ENCODE data around the gene TMC3. TPM values are rescaled to one million over a fixed set of nuclear protein-coding genes. Genes with fewer than 3 reads are reported as not detected.

The TMC3 gene
- total and polyA plus RNA-seq, 2 experiments from 2014 or later, result not detected

DNA sequence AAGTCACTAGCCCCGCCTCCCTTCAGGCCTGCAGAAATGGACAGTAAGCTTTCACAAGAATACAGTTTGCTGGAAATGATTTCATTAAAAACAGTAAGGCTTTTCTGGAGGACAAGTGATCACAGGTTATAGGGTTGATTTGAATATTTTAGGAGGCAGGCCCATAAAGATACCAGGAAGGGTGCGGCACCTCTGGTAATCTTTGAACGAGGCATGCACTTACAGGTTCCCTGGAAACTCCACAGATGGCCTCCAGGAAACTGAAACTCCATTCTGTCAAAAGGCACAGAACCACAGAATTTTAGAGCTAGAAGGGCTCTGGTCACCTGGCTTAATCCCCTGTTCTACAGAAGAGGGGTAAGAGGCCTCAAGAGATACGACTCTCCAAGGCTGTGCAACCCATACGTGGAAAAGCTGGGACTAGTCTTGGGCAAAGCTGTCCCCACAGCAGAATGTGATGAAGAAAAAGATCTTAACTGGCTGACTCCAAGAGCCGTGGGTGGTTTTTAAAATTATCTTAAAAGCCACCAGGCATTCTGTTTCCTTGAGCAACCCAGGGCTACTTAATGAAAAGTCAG, 51.2 kb downstream of the TMC3 start:
- Histone ChIP-seq H3K27me3 (replicated peaks; ENCODE audit: insufficient read depth) (no peaks in the 10 kb centered on the region), H3K4me2 (ENCODE audit: unreplicated experiment) (peak overlapping the region; percentile 90), H3K4me1 (ENCODE audit: insufficient read depth) (peaks cover 36% of the 10 kb centered on the region), H3K9me3 (ENCODE audit: low read depth) (no peaks in the 10 kb centered on the region), H3F3A (ENCODE audit: insufficient read depth) (peaks cover 30% of the 10 kb centered on the region), H3K4me3 (peak overlapping the region; percentile 88), H3K9ac (peak overlapping the region; percentile 89), H3K36me3 (ENCODE audit: low read depth) (peaks cover 22% of the 10 kb centered on the region; the same call in 1 of the 2 replicates), H3K79me2 (ENCODE audit: insufficient read depth) (peaks cover 20% of the 10 kb centered on the region), H2AFZ (peak overlapping the region; percentile 86), H3K27ac (no peak overlapping the region), H4K20me1 (ENCODE audit: insufficient read depth) (no peaks in the 10 kb centered on the region), H3K9me2 (ENCODE audit: insufficient read depth) (no peaks in the 10 kb centered on the region)
- TF ChIP-seq EZH2phosphoT487 (IDR thresholded peaks at IDR 0.05; ENCODE audit: insufficient read depth, low read depth) (no peak), EZH2 (IDR thresholded peaks at IDR 0.05; ENCODE audit: insufficient read depth, poor library complexity, severe bottlenecking) (no peak)
- in situ Hi-C loops (cut with MboI), result no loop called here
- DNase-seq, result peak; percentile 42
- 48 to 52% methylated on average over 6 of the region's 6 CpGs for WGBS, 2 experiments (ENCODE audit: low coverage in 1 of 2, low lambda C conversion rate in 2 of 2, missing lambda C conversion rate in 2 of 2)

DNA sequence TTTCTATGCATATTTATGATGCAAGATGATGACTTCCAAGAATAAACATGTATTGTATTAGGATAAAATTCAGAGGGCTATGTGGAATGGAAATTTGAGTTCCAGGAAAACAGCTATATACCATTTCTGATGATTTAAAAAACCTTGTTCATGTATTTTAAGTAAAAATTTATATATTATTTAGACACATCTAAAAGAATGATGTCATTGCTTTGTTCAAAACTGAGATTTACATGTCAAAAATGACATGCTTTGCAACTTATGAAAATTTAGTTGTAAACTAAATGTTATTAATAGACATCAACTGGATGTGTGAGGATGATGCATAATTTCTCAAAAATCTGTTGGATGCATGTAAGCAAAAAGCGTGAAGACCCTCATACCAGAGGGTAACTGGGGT, 52.3 kb downstream of the TMC3 start:
- no peak for DNase-seq
- Histone ChIP-seq H3K9ac (no peak overlapping the region), H3K79me2 (ENCODE audit: insufficient read depth) (peaks cover 20% of the 10 kb centered on the region), H3K4me1 (ENCODE audit: insufficient read depth) (peaks cover 26% of the 10 kb centered on the region), H3K9me3 (ENCODE audit: low read depth) (no peaks in the 10 kb centered on the region), H3F3A (ENCODE audit: insufficient read depth) (peaks cover 19% of the 10 kb centered on the region), H3K4me2 (ENCODE audit: unreplicated experiment) (no peak overlapping the region), H2AFZ (no peak overlapping the region), H3K36me3 (ENCODE audit: low read depth) (peaks cover 28% of the 10 kb centered on the region; the same call in 1 of the 2 replicates), H3K27me3 (replicated peaks; ENCODE audit: insufficient read depth) (no peaks in the 10 kb centered on the region), H4K20me1 (ENCODE audit: insufficient read depth) (no peaks in the 10 kb centered on the region), H3K4me3 (no peak overlapping the region), H3K27ac (no peak overlapping the region), H3K9me2 (ENCODE audit: insufficient read depth) (no peaks in the 10 kb centered on the region)
- no peak for TF ChIP-seq EZH2 (IDR thresholded peaks at IDR 0.05; ENCODE audit: insufficient read depth, poor library complexity, severe bottlenecking)
- no peak for TF ChIP-seq EZH2phosphoT487 (IDR thresholded peaks at IDR 0.05; ENCODE audit: insufficient read depth, low read depth)
- 90 to 100% methylated on average over 1 of the region's 1 CpG for WGBS, 2 experiments (ENCODE audit: low coverage in 1 of 2, low lambda C conversion rate in 2 of 2, missing lambda C conversion rate in 2 of 2)
- in situ Hi-C loops (cut with MboI), result no loop called here

DNA sequence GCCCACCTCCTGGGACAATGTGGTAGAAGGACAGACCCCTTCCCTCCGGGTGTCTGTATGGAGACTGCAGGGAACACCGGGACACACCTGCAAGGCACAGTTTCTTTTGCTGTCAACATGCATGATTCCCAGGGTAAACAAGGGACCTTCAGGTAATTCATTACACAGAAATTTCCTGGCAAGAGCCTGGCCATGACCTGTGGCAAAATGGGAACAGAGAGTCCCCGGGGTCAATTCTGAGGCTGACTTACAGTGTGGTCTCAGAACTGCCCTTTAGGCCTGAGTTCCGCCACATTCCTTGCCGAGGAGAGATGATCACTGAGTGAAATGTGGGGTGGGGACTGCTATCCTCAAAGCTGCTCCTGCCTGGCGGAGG, 56.4 kb downstream of the TMC3 start:
- Histone ChIP-seq H3K79me2 (ENCODE audit: insufficient read depth) (peaks cover 8% of the 10 kb centered on the region; the same call in 1 of the 2 replicates), H3K4me1 (ENCODE audit: insufficient read depth) (peaks cover 16% of the 10 kb centered on the region), H3K27me3 (replicated peaks; ENCODE audit: insufficient read depth) (no peaks in the 10 kb centered on the region), H3K9ac (no peak overlapping the region), H4K20me1 (ENCODE audit: insufficient read depth) (no peaks in the 10 kb centered on the region), H3K9me3 (ENCODE audit: low read depth) (no peaks in the 10 kb centered on the region), H3K4me3 (no peak overlapping the region), H3F3A (ENCODE audit: insufficient read depth) (peaks cover 8% of the 10 kb centered on the region), H3K9me2 (ENCODE audit: insufficient read depth) (no peaks in the 10 kb centered on the region), H2AFZ (no peak overlapping the region), H3K4me2 (ENCODE audit: unreplicated experiment) (no peak overlapping the region), H3K27ac (no peak overlapping the region), H3K36me3 (ENCODE audit: low read depth) (peaks cover 33% of the 10 kb centered on the region; the same call in 1 of the 2 replicates)
- no peak for DNase-seq
- in situ Hi-C loops (cut with MboI), result no loop called here
- WGBS, 2 experiments (ENCODE audit: low coverage in 1 of 2, low lambda C conversion rate in 2 of 2, missing lambda C conversion rate in 2 of 2), result 82 to 83% methylated on average over 6 of the region's 6 CpGs
- TF ChIP-seq EZH2phosphoT487 (IDR thresholded peaks at IDR 0.05; ENCODE audit: insufficient read depth, low read depth) (no peak), EZH2 (IDR thresholded peaks at IDR 0.05; ENCODE audit: insufficient read depth, poor library complexity, severe bottlenecking) (no peak)

DNA sequence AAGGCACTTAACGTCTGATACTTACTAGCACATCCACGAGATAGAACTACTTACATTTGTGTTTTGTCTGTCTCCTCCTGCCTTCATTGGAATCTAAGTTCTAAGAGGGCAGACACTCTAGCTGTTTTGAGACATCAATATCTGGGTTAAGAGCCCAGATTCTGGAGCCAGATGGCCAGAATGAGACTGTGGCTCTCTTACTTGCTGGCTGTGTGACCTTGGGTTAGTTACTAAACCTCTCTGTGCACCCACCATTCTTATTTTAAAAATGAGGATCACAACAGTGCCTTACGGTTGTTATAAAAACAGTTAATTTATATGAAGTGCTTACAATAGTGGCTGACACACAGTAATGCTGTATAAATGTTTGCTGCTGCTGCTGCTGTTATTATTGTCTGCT, 57.7 kb downstream of the TMC3 start:
- Histone ChIP-seq H3K27ac (no peak overlapping the region), H3F3A (ENCODE audit: insufficient read depth) (peaks cover 22% of the 10 kb centered on the region), H4K20me1 (ENCODE audit: insufficient read depth) (no peaks in the 10 kb centered on the region), H3K27me3 (replicated peaks; ENCODE audit: insufficient read depth) (no peaks in the 10 kb centered on the region), H3K4me1 (ENCODE audit: insufficient read depth) (peaks cover 25% of the 10 kb centered on the region), H3K4me3 (no peak overlapping the region), H3K9me2 (ENCODE audit: insufficient read depth) (no peaks in the 10 kb centered on the region), H3K9me3 (ENCODE audit: low read depth) (no peaks in the 10 kb centered on the region), H3K36me3 (ENCODE audit: low read depth) (peaks cover 33% of the 10 kb centered on the region; the same call in 1 of the 2 replicates), H3K4me2 (ENCODE audit: unreplicated experiment) (no peak overlapping the region), H3K9ac (no peak overlapping the region), H2AFZ (no peak overlapping the region), H3K79me2 (ENCODE audit: insufficient read depth) (no peaks in the 10 kb centered on the region; the same call in 1 of the 2 replicates)
- in situ Hi-C loops (cut with MboI), result no loop called here
- no peak for TF ChIP-seq EZH2phosphoT487 (IDR thresholded peaks at IDR 0.05; ENCODE audit: insufficient read depth, low read depth)
- no peak for TF ChIP-seq EZH2 (IDR thresholded peaks at IDR 0.05; ENCODE audit: insufficient read depth, poor library complexity, severe bottlenecking)
- DNase-seq, result no peak
- WGBS, 2 experiments (ENCODE audit: low coverage in 1 of 2, low lambda C conversion rate in 2 of 2, missing lambda C conversion rate in 2 of 2), result 92 to 95% methylated on average over 3 of the region's 3 CpGs
